Ovary (tissue), 9 donors: ENCODE results near the gene SIRT3. TPM values are rescaled to one million over a fixed set of nuclear protein-coding genes. Genes with fewer than 3 reads are reported as not detected.
"Not testable (repeated sequence)": the region's sequence is repeated elsewhere in the genome, so short reads cannot be mapped to it uniquely, and the experiment has no call there.

ENCODE experiments used
- DNase-seq, 5 donors: peaks; one replicate each; pipeline ENCODE4 v3.0.0-alpha.2; 2019 to 2020
- H3K27ac ChIP-seq, 2 donors: fragments of 200-600 bp; one replicate each; pipeline versions ENCODE4 v1.5.1 to v1.8.0; 2019 to 2022
- H3K27me3 ChIP-seq: fragments of 200-600 bp; one replicate; pipeline ENCODE4 v1.8.0; 2022
- H3K36me3 ChIP-seq: fragments of 200-600 bp; sonication (generic); one replicate; pipeline ENCODE4 v1.5.1; 2019
- H3K4me1 ChIP-seq: one replicate; pipeline ENCODE4 v1.8.1; 2013; ENCODE audit warnings: mild to moderate bottlenecking, moderate library complexity; ENCODE audit not compliant: insufficient read depth
- H3K4me3 ChIP-seq: fragments of 200-600 bp; sonication (generic); one replicate; pipeline ENCODE4 v1.5.1; 2017
- H3K9me3 ChIP-seq, 2 donors: fragments of 200-600 bp in 1 of 2; sonication (generic) in 1 of 2; one replicate each; pipeline versions ENCODE4 v1.5.1 to v1.8.1; 2013 to 2019; ENCODE audit warnings: mild to moderate bottlenecking in 1 of 2, moderate library complexity in 1 of 2
- EP300 ChIP-seq: sonication (generic); formaldehyde crosslinking; IDR thresholded peaks from one replicate; pipeline ENCODE4 v1.6.1; 2017; ENCODE audit warnings: antibody characterized with exemption
- POLR2A ChIP-seq: fragments of 450-650 bp; IDR thresholded peaks from one replicate; pipeline ENCODE4 v1.6.1; 2017; ENCODE audit warnings: antibody characterized with exemption, mild to moderate bottlenecking, moderate library complexity
- WGBS, 3 donors: extraction: QIAGEN DNeasy Blood & Tissue Kit in 1 of 3; methylation state at CpG; one replicate each; pipeline versions ENCODE4 v1.1.5 to v1.1.7; 2013 to 2017; 5-methylcytosine and 5-hydroxymethylcytosine counted together
- intact Hi-C, 4 donors: fragments of 100-400 bp; cut with DNase I; formaldehyde crosslinking; loops; one replicate each; pipeline versions ENCODE4 v1.11.0 to v1.15.1; 2022 to 2023
- polyA plus RNA-seq, 2 donors: library from polyadenylated mRNA; stranded (reverse); fragments of 200-250 nt in 1 of 2; fragments of 350-450 nt in 1 of 2; fragmentation: Illumina TruSeq in 1 of 2; extraction: RNeasy Lipid Tissue Mini Kit (QIAGEN cat#74804) in 1 of 2; gene quantifications; one replicate each; pipeline ENCODE4 v1.2.3, GENCODE V29; 2013 to 2014
- total RNA-seq, 7 donors: library from RNA; depleted of rRNA in 2 of 7; stranded (reverse); fragments of >200 nt in 2 of 7; fragmentation: NEBNext Ultra II Directional in 3 of 7; extraction: Animal tissue kit (Norgen Biotek cat#: 25700) in 3 of 7; gene quantifications; one replicate each; pipeline versions ENCODE4 v1.1.0 to v1.2.4, GENCODE V29; 2016 to 2023
- TF ChIP-seq, protein P1 (sequence below), 3 donors: fragments of 450-650 bp in 2 of 3; fragments of 200-600 bp in 1 of 3; IDR thresholded peaks; one replicate each; pipeline versions ENCODE4 v1.5.1 to v1.8.0; 2016 to 2022; ENCODE audit warnings: antibody characterized with exemption in 3 of 3, mild to moderate bottlenecking in 1 of 3
- donor health status: DM: no; HTN: no; CAD: no; lungs with moderate emphysema.
- donor health status: DM: no; HTN: no; CAD: no.
- donor health status: Bipolar disorder and iron deficiency.
- donor health status: DM: yes; HTN: yes; CAD: no.
- donor health status: DM: no; HTN: no; CAD: no.
- donor health status: DM: yes; HTN: yes; CAD: no.

The SIRT3 gene
- total and polyA plus RNA-seq, 9 donors = 11.1 to 24.4 (median 21.5) TPM

DNA sequence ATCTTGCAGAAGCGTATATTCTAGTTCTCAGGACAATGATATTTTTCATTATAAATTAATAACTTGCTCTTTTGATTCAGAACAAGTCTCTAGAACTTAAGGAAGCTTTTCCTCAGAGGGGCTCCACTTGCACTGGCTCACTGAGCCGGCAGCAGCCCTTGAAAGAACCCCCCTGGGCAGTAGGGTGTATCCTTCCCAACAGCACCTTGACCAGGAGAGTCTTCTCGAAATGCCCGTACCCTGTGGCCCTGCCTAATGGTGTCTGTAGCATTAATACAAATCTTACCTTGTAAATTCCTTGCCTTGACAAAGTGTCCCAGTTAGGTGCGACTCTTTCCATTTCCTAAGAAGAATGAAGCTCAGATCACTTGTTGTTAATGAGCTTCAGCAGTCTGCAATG lies 14.1 kb upstream of the SIRT3 start:
- no peak for TF ChIP-seq EP300
- TF ChIP-seq POLR2A = no peak
- TF ChIP-seq, protein P1, sequence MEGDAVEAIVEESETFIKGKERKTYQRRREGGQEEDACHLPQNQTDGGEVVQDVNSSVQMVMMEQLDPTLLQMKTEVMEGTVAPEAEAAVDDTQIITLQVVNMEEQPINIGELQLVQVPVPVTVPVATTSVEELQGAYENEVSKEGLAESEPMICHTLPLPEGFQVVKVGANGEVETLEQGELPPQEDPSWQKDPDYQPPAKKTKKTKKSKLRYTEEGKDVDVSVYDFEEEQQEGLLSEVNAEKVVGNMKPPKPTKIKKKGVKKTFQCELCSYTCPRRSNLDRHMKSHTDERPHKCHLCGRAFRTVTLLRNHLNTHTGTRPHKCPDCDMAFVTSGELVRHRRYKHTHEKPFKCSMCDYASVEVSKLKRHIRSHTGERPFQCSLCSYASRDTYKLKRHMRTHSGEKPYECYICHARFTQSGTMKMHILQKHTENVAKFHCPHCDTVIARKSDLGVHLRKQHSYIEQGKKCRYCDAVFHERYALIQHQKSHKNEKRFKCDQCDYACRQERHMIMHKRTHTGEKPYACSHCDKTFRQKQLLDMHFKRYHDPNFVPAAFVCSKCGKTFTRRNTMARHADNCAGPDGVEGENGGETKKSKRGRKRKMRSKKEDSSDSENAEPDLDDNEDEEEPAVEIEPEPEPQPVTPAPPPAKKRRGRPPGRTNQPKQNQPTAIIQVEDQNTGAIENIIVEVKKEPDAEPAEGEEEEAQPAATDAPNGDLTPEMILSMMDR (IDR thresholded peaks at IDR 0.05) = no peak
- no peaks in the 10 kb centered on the region for H3K9me3 ChIP-seq
- no peaks in the 10 kb centered on the region for H3K27me3 ChIP-seq
- DNase-seq = no peak
- no peak overlapping the region for H3K4me3 ChIP-seq
- H3K4me1 ChIP-seq = no peaks in the 10 kb centered on the region
- no peak overlapping the region for H3K27ac ChIP-seq
- H3K36me3 ChIP-seq = no peaks in the 10 kb centered on the region
- WGBS, 3 donors = 86 to 92% (median 91%) methylated on average over 5 of the region's 5 CpGs
- intact Hi-C loops = no loop called here

DNA sequence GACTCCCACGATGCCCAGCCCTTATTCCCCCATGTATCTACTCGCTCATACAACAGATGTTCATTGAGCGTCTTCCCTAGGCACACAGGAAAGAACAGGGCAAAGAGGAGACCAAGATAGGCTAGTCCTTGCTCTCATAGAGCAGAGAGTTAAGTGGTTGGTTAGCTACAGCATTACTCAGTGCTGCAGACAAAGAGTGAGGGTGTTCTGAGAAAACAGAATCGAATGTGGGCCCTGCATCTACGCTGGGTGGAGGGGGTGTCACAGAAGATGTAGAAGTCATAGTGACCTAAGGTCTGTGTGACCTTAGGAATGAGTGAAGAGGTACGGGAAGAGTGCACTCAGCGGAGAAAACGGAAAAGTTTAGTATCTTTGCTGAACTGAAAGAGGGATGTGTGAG lies 12.9 kb upstream of the SIRT3 start:
- no peak for DNase-seq
- H3K27ac ChIP-seq = no peak overlapping the region
- WGBS, 3 donors = 72 to 87% (median 85%) methylated on average over 8 of the region's 8 CpGs
- no peaks in the 10 kb centered on the region for H3K27me3 ChIP-seq
- H3K36me3 ChIP-seq = no peaks in the 10 kb centered on the region
- intact Hi-C loops = loop anchor here in 1 of 4 donors (5.0 kb wide), 1 partner anchor 33 kb away; no protein-coding TSS in a partner anchor
- TF ChIP-seq, protein P1 (IDR thresholded peaks at IDR 0.05) = no peak
- TF ChIP-seq POLR2A = no peak
- no peak for TF ChIP-seq EP300
- no peaks in the 10 kb centered on the region for H3K9me3 ChIP-seq
- H3K4me3 ChIP-seq = no peak overlapping the region
- no peaks in the 10 kb centered on the region for H3K4me1 ChIP-seq

DNA sequence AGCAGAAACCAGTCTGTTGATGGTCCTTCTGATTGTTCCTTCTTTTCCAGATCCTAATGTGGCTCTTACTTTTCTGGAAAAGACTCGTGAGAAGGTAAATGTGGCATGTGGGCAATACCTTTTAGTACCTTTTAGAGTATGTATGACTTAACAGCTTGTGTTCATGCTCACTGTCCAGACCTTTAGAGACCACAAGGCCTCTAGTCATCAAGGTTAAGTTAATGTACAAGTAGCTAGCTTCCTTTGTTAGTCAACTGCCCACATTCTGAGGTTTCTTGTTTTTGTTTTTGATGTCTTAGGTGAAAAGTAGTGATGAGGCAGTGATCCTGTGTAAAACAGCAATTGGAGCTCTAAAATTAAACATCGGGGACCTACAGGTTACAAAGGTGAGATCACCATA lies 8.2 kb upstream of the SIRT3 start:
- H3K27ac ChIP-seq = no peak overlapping the region
- H3K9me3 ChIP-seq = no peaks in the 10 kb centered on the region
- H3K27me3 ChIP-seq = no peaks in the 10 kb centered on the region
- intact Hi-C loops = no loop called here
- 91 to 95% (median 93%) methylated on average over 2 of the region's 2 CpGs for WGBS, 3 donors
- no peaks in the 10 kb centered on the region for H3K4me1 ChIP-seq
- TF ChIP-seq, protein P1 (IDR thresholded peaks at IDR 0.05) = no peak
- TF ChIP-seq EP300 = no peak
- H3K36me3 ChIP-seq = no peaks in the 10 kb centered on the region
- H3K4me3 ChIP-seq = no peak overlapping the region
- no peak for DNase-seq

DNA sequence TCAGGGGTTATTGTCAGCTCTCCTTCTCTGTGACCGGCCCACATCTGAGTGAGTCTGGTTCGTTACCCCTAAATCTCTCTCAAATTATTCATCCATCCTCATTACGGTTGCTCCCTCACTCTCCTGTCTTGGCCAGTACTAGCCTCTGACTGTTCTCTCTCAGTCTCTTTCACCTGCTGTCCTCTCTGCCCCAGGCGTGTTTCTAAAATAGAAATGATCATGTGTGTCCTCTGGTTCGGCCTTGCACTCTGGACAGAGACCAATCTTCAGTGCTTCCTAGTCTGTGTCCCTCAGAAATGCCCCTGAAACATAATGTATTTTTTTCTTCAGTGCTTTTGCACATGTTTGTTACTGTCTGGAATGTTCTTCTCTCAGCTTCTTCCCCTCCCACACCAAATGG lies 5.5 kb upstream of the SIRT3 start:
- Histone ChIP-seq H3K4me3 (no peak overlapping the region), H3K4me1 (peaks cover 3% of the 10 kb centered on the region), H3K36me3 (no peaks in the 10 kb centered on the region), H3K27ac (no peak overlapping the region), H3K9me3 (no peaks in the 10 kb centered on the region), H3K27me3 (no peaks in the 10 kb centered on the region)
- DNase-seq = no peak
- intact Hi-C loops = no loop called here
- TF ChIP-seq EP300 (no peak), POLR2A (no peak)
- TF ChIP-seq, protein P1 (IDR thresholded peaks at IDR 0.05) = no peak
- WGBS, 3 donors = 88 to 89% (median 88%) methylated on average over 5 of the region's 5 CpGs

- H3K27ac ChIP-seq = no peak overlapping the region
- TF ChIP-seq, protein P1 (IDR thresholded peaks at IDR 0.05) = no peak
- no peak for TF ChIP-seq POLR2A
- TF ChIP-seq EP300 = no peak
- H3K36me3 ChIP-seq = no peaks in the 10 kb centered on the region
- H3K9me3 ChIP-seq = no peaks in the 10 kb centered on the region
- 67 to 81% (median 72%) methylated on average over 1 of the region's 1 CpG for WGBS, 3 donors
- intact Hi-C loops = no loop called here
- no peak for DNase-seq
- no peak overlapping the region for H3K4me3 ChIP-seq
- H3K27me3 ChIP-seq = no peaks in the 10 kb centered on the region
- peaks cover 6% of the 10 kb centered on the region for H3K4me1 ChIP-seq
Measured at GRCh38 chr11:240315-240714, 4.2 kb upstream of the SIRT3 start.

DNA sequence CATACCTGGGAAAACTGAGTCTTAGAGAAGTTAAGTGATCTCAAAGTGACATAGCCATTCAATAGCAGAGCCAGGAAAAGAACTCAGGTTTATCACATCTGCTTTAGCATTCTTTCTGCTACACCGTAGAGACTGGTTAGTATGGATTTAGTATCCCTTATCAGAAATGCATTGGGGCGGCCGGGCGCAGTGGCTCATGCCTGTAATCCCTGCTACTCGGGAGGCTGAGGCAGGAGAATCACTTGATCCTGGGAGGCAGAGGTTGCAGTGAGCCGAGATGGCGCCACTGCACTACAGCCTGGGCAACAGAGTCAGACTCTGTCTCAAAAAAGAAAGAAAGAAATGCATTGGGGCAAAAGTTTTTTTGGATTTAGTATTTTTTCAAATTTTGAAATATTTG lies 2.2 kb upstream of the SIRT3 start:
- not testable (repeated sequence) for DNase-seq, H3K4me1 ChIP-seq, H3K36me3 ChIP-seq, H3K27me3 ChIP-seq, H3K4me3 ChIP-seq, H3K27ac ChIP-seq, H3K9me3 ChIP-seq
- 78 to 81% (median 79%) methylated on average over 7 of the region's 7 CpGs for WGBS, 3 donors
- intact Hi-C loops = loop anchor here in 2 of 4 donors (5.0 to 10.0 kb wide), 2 partner anchors 66 to 209 kb away; partner anchors contain the start of gene IFITM2 (in 1 of the 2)
